Coronary artery (tissue), 2 donors: ENCODE measurements around the gene ZBTB7C.

Experiments
- DNase-seq: peaks from one replicate; pipeline ENCODE4 v3.0.0-alpha.2; 2017; ENCODE audit warnings: low spot score
- H3K27ac ChIP-seq, 2 donors: fragments of 200-600 bp; sonication (generic); one replicate each; pipeline ENCODE4 v1.5.1; 2016 to 2019
- H3K4me3 ChIP-seq: fragments of 200-600 bp; sonication (generic); 2 replicates; pipeline ENCODE4 v1.5.1; 2016; ENCODE audit warnings: mild to moderate bottlenecking, moderate library complexity
- TF ChIP-seq, protein P1 (sequence below): fragments of 200-600 bp; sonication (generic); IDR thresholded peaks from one replicate; pipeline ENCODE4 v1.5.1; 2019; ENCODE audit warnings: antibody characterized with exemption

ZBTB7C gene

DNA sequence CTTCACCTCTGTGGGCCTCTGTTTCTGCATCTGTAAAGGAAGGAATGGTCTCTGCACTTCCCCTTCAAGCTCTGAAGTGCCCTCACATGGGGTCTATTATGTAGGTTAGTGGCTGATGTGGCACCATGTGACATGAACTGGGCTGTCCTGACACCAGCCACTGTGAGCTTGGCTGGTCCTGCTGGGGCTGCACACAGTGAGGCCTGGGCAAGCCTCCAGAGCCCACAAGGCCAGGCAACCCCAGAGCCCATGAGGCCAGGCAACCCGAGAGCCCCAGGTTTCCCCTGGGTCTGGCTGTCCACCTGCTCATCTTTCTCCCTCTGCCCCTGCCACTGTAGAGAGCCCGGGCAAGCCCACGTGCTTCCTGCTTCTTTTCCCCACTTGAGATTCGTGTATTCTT lies 328.6 kb downstream of the ZBTB7C start:
- Histone ChIP-seq H3K27ac (no peak overlapping the region), H3K4me3 (no peak overlapping the region)
- DNase-seq: no peak
- TF ChIP-seq, protein P1, sequence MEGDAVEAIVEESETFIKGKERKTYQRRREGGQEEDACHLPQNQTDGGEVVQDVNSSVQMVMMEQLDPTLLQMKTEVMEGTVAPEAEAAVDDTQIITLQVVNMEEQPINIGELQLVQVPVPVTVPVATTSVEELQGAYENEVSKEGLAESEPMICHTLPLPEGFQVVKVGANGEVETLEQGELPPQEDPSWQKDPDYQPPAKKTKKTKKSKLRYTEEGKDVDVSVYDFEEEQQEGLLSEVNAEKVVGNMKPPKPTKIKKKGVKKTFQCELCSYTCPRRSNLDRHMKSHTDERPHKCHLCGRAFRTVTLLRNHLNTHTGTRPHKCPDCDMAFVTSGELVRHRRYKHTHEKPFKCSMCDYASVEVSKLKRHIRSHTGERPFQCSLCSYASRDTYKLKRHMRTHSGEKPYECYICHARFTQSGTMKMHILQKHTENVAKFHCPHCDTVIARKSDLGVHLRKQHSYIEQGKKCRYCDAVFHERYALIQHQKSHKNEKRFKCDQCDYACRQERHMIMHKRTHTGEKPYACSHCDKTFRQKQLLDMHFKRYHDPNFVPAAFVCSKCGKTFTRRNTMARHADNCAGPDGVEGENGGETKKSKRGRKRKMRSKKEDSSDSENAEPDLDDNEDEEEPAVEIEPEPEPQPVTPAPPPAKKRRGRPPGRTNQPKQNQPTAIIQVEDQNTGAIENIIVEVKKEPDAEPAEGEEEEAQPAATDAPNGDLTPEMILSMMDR: no peak

DNA sequence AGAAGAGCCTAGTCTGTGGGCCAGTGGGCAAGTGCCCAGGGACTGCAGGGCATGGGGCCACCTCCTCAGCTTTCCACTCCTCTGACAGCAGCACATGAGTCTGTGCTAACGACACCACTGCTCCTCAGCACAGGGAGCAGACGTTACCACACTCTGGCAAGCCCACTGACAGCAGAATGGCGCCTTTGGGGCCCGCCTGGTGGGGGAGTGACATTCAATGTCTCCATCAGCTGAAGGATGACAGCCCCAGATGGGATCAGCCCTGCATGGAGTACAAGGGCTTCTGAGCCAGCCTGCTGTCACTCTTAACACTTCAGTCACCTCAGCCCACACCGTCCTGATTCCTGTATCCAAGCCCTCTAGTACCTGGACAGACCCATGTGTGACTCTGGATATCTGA lies 329.3 kb downstream of the ZBTB7C start:
- H3K4me3 ChIP-seq: no peak overlapping the region
- no peak overlapping the region for H3K27ac ChIP-seq
- TF ChIP-seq, protein P1: no peak
- no peak for DNase-seq

- Histone ChIP-seq H3K4me3 (no peak overlapping the region), H3K27ac (no peak overlapping the region)
- DNase-seq: no peak
- TF ChIP-seq, protein P1: no peak
Measured at GRCh38 chr18:48078448-48078847, 330.7 kb downstream of the ZBTB7C start.

DNA sequence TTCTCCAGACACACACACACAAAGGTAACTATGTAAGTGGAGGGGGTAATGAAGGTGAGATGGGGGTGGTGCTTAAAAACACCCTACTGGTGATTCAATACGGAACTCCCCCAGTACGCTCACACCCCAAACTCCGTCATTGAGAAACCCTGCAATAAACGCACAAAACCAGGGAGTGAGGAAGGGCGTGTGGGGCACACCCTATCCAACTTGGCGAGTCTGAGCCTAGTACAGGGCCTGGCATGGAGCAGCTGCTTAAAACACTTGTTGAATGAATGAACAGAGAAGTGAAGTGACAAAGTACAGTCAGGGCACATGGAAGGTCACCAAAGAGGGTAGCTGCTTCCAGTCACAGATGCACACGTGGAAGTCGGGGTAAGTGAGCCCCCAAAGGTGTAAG lies 331.9 kb downstream of the ZBTB7C start:
- TF ChIP-seq, protein P1: no peak
- no peak overlapping the region for H3K4me3 ChIP-seq
- no peak for DNase-seq
- no peak overlapping the region for H3K27ac ChIP-seq

GRCh38 chr18:48076461-48076860 lies 332.7 kb downstream of the ZBTB7C start:
- TF ChIP-seq, protein P1: no peak
- H3K27ac ChIP-seq: no peak overlapping the region
- DNase-seq: no peak

GRCh38 chr18:48075707-48076093 lies 333.5 kb downstream of the ZBTB7C start:
- TF ChIP-seq, protein P1: no peak
- no peak overlapping the region for H3K4me3 ChIP-seq
- no peak for DNase-seq
- H3K27ac ChIP-seq: no peak overlapping the region

More at GRCh38 chr18:48076461-48076860, 332.7 kb downstream of the ZBTB7C start:
- no peak overlapping the region for H3K4me3 ChIP-seq

DNA sequence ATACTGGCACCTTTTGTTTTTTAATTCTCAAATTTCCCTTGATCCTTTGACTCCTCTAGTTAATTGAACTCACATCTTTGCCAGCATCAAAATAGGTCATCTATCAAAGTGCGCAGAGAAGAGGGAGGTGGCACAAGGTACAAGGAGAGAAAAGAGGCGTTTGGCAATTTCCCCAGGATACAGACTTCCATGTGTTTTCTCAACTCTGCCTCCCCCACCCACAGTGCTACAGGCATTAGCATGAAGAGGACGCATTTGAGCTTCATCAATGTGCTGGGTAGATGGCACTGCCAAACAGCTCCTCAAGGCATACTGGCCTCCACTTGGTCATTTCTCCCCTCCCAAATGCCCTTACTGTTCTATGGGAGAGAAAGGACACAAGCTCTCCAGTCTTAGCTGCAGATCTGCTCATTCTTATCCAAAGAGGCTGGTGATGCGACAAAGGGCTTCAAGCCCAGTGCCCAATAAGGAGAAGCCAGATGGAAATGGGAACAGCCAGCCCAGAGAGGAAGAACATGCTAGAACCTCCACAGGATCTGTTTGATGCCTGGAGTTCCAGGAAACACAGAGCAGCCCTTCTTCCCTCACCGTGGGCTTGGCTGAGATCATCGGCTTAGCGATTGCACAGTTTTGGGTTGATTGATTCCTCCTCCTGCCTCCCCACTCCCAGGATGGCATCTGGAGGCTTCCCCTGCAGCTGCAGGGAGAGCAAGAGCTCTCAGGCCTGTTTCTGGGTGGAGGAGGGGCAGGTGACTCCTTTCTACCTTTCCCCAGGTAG lies 334.1 kb downstream of the ZBTB7C start:
- DNase-seq: no peak
- Histone ChIP-seq H3K4me3 (no peak overlapping the region), H3K27ac (no peak overlapping the region)
- TF ChIP-seq, protein P1: no peak
